Measurements from ENCODE around the gene PSTPIP1. TPM values are rescaled to one million over a fixed set of nuclear protein-coding genes. Genes with fewer than 3 reads are reported as not detected.

The PSTPIP1 gene
- total RNA-seq, 2 experiments from 2014 or later, result 1.5 to 27.4 TPM

DNA sequence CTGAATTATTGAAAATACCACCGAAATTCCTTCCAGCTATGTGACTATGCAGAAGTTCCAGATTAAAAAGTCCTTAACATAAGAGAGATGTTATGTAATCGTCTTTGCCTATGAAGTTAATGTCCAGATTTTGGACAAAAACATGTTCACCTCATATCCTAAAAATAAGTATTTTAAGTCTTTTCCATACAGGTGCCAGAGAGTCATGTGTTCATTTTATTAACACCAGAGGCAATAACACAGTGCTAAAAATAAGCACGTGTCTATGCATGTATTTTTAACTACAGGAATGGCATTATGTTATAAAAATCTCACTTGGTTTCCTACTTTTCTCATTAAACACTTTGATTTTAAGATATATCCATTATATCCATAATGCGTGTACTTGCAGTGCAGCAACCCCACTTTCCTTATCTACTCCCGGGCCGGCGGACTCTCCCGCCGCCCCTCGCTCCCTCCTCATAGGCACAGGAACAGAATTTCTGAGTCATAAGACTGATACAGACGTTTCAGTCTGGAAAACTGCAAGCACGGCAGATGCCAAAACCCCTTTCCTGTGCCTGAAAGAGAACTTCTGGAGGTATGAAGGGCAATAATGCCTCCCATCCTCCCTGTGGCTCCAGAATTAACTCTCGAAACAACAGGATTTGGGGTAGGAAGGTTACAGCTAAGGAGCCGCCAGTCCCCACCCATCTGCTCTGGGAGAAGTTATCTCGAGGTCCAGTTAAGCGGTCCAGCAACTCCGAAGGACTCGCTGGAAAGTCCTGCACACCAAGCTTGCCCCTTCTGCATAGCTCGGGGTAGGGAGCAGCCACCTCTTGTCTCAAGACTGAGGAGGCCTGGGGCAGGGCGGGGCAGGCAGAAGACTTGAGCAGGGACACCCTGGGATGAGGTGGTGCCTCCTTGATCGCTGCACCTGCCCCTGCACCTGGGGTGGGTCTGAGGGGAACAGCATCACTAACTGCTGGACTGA lies 22.3 kb upstream of the PSTPIP1 start:
- Histone ChIP-seq H3K4me1 (ENCODE audit: insufficient read depth, low read length, poor library complexity, severe bottlenecking) (no peaks in the 10 kb centered on the region), H3K9me3 (ENCODE audit: low read length) (no peaks in the 10 kb centered on the region), H3K27ac (ENCODE audit: low read depth, low read length, poor library complexity, severe bottlenecking) (no peak overlapping the region), H3K79me2 (ENCODE audit: insufficient read depth, low read depth, low read length) (no peaks in the 10 kb centered on the region), H3K36me3 (ENCODE audit: insufficient read depth, low read length) (no peaks in the 10 kb centered on the region), H3K4me3 (ENCODE audit: low read depth, low read length, poor library complexity, severe bottlenecking) (no peak overlapping the region), H3K4me2 (ENCODE audit: low read length) (no peak overlapping the region), H3K9me2 (ENCODE audit: insufficient read depth, low read length) (no peaks in the 10 kb centered on the region), H2AFZ (ENCODE audit: low read length) (no peak overlapping the region), H4K20me1 (ENCODE audit: insufficient read depth, low read length) (no peaks in the 10 kb centered on the region)
- TF ChIP-seq EZH2phosphoT487 (IDR thresholded peaks at IDR 0.05; ENCODE audit: borderline replicate concordance, low read depth, low read length), result no peak
- TF ChIP-seq, protein P1, sequence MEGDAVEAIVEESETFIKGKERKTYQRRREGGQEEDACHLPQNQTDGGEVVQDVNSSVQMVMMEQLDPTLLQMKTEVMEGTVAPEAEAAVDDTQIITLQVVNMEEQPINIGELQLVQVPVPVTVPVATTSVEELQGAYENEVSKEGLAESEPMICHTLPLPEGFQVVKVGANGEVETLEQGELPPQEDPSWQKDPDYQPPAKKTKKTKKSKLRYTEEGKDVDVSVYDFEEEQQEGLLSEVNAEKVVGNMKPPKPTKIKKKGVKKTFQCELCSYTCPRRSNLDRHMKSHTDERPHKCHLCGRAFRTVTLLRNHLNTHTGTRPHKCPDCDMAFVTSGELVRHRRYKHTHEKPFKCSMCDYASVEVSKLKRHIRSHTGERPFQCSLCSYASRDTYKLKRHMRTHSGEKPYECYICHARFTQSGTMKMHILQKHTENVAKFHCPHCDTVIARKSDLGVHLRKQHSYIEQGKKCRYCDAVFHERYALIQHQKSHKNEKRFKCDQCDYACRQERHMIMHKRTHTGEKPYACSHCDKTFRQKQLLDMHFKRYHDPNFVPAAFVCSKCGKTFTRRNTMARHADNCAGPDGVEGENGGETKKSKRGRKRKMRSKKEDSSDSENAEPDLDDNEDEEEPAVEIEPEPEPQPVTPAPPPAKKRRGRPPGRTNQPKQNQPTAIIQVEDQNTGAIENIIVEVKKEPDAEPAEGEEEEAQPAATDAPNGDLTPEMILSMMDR (conservative IDR thresholded peaks at IDR 0.05; ENCODE audit: low read length), result no peak
- POLR2A ChIA-PET, result no interaction called here
- DNase-seq (ENCODE audit: low spot score), result no peak
- CTCF ChIA-PET (ENCODE audit: unreplicated experiment), result interaction anchor here (0.8 to 2.2 kb wide), 2 partner anchors 23 to 59 kb away, joined by 3 to 6 read pairs; partner anchors contain the start of gene PSTPIP1
- intact Hi-C loops (cut with micrococcal nuclease; ENCODE audit: unreplicated experiment), result loop anchor here (2.0 to 5.0 kb wide), 4 partner anchors 50 to 525 kb away; no protein-coding TSS in a partner anchor
- BruUV-seq (replicated peaks), result no TSS peak

DNA sequence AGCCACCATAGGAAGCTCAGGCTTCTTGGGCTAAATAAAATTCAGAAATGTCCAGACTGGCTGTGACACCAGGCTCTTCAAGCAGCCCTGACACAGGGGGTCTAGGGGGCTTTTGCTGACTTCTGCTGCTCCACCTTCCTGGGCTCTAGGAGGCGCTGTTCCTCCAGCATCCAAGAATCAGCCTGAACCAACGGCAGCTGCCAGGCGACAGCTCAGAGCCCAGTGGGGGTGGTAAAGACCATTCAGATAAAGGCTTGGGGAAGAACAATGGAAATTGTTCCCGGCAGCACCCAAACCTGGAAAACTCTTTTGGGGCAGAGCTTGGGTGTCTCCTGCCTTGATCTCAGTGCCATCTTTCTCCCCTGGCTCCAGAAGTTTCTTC lies 21.6 kb upstream of the PSTPIP1 start:
- Histone ChIP-seq H3K9me3 (ENCODE audit: low read length) (no peaks in the 10 kb centered on the region), H3K4me2 (ENCODE audit: low read length) (no peak overlapping the region), H3K27ac (ENCODE audit: low read depth, low read length, poor library complexity, severe bottlenecking) (no peak overlapping the region), H2AFZ (ENCODE audit: low read length) (no peak overlapping the region), H3K4me3 (ENCODE audit: low read depth, low read length, poor library complexity, severe bottlenecking) (no peak overlapping the region), H3K79me2 (ENCODE audit: insufficient read depth, low read depth, low read length) (no peaks in the 10 kb centered on the region), H3K9me2 (ENCODE audit: insufficient read depth, low read length) (no peaks in the 10 kb centered on the region), H3K4me1 (ENCODE audit: insufficient read depth, low read length, poor library complexity, severe bottlenecking) (no peaks in the 10 kb centered on the region), H4K20me1 (ENCODE audit: insufficient read depth, low read length) (no peaks in the 10 kb centered on the region), H3K36me3 (ENCODE audit: insufficient read depth, low read length) (no peaks in the 10 kb centered on the region)
- intact Hi-C loops (cut with micrococcal nuclease; ENCODE audit: unreplicated experiment), result loop anchor here (2.0 to 5.0 kb wide), 4 partner anchors 49 to 524 kb away; no protein-coding TSS in a partner anchor
- DNase-seq (ENCODE audit: low spot score), result peak; percentile 59
- TF ChIP-seq, protein P1 (conservative IDR thresholded peaks at IDR 0.05; ENCODE audit: low read length), result peak; percentile 84
- TF ChIP-seq EZH2phosphoT487 (IDR thresholded peaks at IDR 0.05; ENCODE audit: borderline replicate concordance, low read depth, low read length), result no peak
- POLR2A ChIA-PET, result no interaction called here
- CTCF ChIA-PET (ENCODE audit: unreplicated experiment), result interaction anchor here (0.7 to 2.2 kb wide), 3 partner anchors 11 to 58 kb away, joined by 3 to 6 read pairs (median 4); partner anchors contain the start of gene PSTPIP1
- no TSS peak for BruUV-seq (replicated peaks)

Measured in OCI-LY7 (cell line).